GM21723 (cell line): ENCODE results near the gene SURF2.
A peak's percentile ranks its signal among the peaks of the same experiment; 100 is the strongest.

Experiments
- ATAC-seq: cut with Tn5 transposase; IDR thresholded peaks from one replicate; pipeline ENCODE4 v1.9.1; 2021; ENCODE audit warnings: mild to moderate bottlenecking, moderate library complexity; ENCODE audit not compliant: unreplicated experiment

SURF2 gene

GRCh38 chr9:133397370-133397769, 41.0 kb downstream of the SURF2 start:
- no peak for ATAC-seq

DNA sequence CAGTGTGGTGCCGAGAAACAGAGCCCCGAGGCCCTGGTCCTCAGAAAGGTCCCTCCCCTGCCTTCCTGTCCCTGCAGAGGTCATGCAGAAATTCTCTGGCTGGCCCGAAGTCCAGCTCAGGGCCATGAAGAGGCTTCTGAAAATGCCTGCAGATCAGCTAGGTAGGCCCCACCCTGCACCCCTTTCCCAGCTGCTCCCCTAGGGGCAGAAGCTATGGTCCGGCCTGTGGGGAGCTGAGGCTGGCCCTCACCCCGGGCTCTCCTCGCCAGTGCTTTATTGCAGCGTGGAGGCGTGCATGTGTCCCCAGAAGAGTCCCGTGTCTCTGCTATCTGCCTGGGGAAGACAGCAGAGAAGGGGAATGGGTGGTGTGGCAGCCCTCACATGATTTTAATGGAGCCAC, 41.5 kb downstream of the SURF2 start:
- no peak for ATAC-seq

DNA sequence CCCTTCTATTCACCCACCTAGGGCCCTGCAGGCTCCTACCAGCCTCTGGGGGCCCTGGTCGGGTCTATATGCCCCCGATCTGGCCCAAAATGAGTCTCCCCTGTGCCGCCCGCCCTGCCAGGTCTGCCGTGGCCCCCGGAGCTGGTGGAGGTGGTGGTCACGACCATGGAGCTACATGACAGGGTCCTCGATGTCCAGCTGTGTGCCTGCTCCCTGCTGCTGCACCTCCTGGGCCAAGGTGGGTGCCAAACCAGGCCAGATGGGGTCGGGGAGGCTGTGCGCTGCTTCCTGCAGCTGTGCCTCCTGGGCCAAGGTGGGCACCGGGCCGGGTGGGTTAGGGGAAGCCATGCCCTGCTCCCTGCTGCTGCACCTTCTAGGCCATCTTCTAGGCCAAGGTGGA, 43.9 kb downstream of the SURF2 start:
- ATAC-seq, result no peak

- no peak for ATAC-seq
Measured at GRCh38 chr9:133401588-133401987, 45.2 kb downstream of the SURF2 start.

DNA sequence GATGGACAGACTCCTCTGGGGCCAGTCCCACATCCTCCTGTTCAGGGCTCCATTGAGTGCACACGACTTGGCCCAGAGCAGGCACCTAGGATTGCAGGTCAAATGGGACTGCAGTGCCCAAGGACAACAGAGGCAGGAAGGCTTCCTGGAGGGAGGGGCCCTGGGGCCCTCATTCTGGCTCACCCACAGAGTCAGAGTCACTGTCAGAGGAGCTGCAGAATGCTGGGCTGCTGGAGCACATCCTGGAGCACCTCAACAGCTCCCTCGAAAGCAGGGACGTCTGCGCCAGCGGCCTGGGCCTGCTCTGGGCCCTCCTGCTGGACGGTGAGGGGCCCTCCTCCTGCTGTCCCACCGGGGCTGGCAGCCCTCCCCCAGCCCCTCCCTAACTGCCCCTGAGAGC, 46.3 kb downstream of the SURF2 start:
- no peak for ATAC-seq

DNA sequence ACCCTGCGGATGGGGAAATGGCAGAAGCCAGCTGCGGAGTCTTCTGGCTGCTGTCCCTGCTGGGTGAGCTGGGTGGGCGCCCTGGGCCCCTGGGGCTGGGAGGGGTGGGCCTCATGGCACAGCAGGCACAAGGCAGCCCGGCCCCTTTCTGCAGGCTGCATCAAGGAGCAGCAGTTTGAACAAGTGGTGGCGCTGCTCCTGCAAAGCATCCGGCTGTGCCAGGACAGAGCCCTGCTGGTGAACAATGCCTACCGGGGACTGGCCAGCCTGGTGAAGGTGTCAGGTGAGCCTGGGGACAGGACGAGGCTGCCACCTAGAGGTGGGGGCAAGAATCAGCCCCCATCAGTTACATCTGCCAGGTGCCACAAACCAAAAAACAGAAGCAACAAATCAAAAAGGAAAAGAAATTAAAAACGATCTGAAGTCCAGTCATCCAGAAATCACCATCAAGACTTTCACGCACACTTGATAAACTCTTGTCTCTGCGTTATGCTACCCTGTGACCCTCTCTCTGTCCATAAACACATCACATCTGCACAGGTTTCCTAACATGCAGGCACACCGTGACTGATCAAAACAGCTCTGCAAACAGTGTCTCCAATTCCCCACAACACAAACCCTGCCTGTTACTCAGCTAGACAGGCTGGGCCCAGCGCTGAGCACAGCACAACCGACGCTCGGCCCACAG, 47.6 kb downstream of the SURF2 start:
- ATAC-seq, result no peak

GRCh38 chr9:133404454-133405002, 48.2 kb downstream of the SURF2 start:
- ATAC-seq, result no peak

DNA sequence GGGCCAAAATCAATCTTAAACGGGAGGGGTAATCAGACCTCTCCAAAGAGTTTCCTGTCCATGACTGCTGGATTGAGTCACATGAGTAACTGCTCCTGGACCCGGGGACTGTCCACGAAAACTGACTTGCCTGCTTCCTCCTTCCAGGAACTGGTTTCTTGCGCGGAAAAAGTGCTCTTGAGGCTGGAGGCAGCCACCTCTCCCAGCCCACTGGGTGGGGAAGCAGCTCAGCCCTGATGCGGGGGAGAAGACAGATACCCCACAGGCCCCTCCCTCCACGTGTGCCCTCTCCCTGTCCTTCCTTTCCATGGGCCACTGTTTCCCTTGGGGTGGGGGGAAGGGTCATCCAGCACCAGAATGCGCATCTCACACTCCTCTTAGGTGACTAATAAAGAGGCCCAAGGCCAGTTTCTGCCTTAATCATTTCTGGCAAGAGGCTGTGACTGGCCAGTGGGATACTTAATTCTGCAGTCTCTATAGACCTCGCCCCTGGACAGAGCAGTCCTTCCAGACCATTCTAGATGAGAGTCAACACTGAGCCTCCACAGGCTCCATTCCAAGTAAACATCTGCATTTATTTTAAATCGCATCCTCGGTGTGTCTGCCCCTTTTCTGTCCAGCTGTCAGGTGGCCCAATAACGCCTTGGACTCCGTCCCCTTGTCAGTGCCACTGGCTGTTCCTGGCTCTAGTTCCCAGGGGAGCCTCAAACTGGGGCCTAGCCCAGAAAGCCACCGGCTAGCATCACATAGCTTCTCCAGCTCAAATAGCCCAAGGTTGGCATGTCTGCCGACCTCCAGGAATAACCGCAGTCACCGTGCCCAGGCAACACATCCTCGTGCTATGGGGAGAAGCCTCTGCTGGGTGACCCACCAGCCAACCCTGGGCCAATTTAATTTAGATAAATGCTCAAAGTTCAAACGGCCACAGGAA, 49.4 kb downstream of the SURF2 start:
- no peak for ATAC-seq

DNA sequence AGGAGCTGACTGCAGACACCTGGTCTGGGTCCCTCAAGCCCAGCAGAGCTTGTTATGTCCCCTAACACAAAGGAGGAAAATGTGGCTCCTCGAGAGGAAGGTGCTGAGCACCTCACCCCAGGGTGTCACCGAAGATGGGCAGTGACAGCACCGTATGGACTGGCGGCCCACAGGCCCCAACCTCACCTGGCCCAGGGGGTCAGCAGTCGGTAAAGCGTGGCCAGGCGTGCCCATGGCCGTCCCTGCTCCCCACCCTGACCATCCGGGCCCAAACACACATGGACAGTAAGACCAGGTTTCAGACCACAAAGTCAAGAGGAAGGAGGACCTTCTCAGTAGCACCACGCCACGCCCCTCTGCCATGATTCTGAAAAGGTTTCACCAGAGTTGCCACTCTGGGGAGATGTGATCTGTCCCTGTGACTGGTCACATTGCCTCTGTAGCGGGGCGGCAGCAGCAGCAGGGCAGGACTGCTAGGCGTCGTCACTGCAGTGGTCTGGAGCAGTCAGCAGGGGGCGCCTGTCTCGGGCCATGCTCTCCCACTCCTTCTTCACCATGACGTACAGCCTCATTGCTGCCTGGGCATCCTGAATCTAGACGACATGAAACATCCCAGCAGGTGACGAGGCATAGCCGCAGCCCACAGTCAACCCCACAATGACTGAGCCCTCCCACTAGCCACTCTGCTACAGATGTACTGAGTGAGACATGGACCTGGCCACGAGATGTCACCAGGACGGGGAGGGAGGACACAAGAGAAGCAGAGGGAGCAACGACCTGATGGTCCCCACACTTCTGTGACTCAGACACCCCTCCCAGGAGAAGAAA, 50.3 kb downstream of the SURF2 start:
- ATAC-seq, result peak; percentile 75

GRCh38 chr9:133408042-133408441, 51.7 kb downstream of the SURF2 start:
- ATAC-seq, result no peak
